Spleen (tissue), 11 donors: ENCODE data around the gene LCLAT1. TPM values are rescaled to one million over a fixed set of nuclear protein-coding genes. Genes with fewer than 3 reads are reported as not detected.

Experiments
- DNase-seq: peaks from one replicate; pipeline ENCODE4 v3.0.0-alpha.2; 2020
- H3K27ac ChIP-seq, 8 donors: fragments of 200-600 bp; sonication (generic) in 7 of 8; 1 replicate in 4 of 8; 2 replicates in 4 of 8; pipeline versions ENCODE4 v1.5.0 to v1.8.0; 2016 to 2021; ENCODE audit warnings: inconsistent platforms in 4 of 8, mild to moderate bottlenecking in 4 of 8, moderate library complexity in 1 of 8
- H3K27me3 ChIP-seq, 7 donors: fragments of 200-600 bp; sonication (generic) in 6 of 7; replicated peaks in 1 of 7; 1 replicate in 4 of 7; 2 replicates in 3 of 7; pipeline versions ENCODE4 v1.5.0 to v1.8.0; 2016 to 2021; ENCODE audit warnings: inconsistent platforms in 3 of 7, mild to moderate bottlenecking in 1 of 7
- H3K36me3 ChIP-seq, 6 donors: fragments of 200-600 bp; sonication (generic) in 5 of 6; 1 replicate in 4 of 6; 2 replicates in 2 of 6; pipeline versions ENCODE4 v1.5.0 to v1.8.0; 2016 to 2021; ENCODE audit warnings: inconsistent platforms in 2 of 6
- H3K4me1 ChIP-seq, 6 donors: fragments of 200-600 bp; sonication (generic) in 5 of 6; 1 replicate in 3 of 6; 2 replicates in 3 of 6; pipeline versions ENCODE4 v1.5.0 to v1.8.0; 2016 to 2021; ENCODE audit warnings: inconsistent platforms in 3 of 6
- H3K4me3 ChIP-seq, 8 donors: fragments of 200-600 bp; sonication (generic) in 7 of 8; 1 replicate in 4 of 8; 2 replicates in 4 of 8; pipeline versions ENCODE4 v1.5.0 to v1.8.0; 2016 to 2021; ENCODE audit warnings: inconsistent platforms in 4 of 8, mild to moderate bottlenecking in 4 of 8, moderate library complexity in 2 of 8
- H3K9me3 ChIP-seq, 8 donors: fragments of 200-600 bp; sonication (generic) in 7 of 8; 1 replicate in 4 of 8; 2 replicates in 4 of 8; pipeline versions ENCODE4 v1.5.0 to v1.8.0; 2016 to 2021; ENCODE audit warnings: inconsistent platforms in 4 of 8
- CTCF ChIP-seq, 11 experiments: fragments of 200-600 bp in 7 of 11; fragments of 450-650 bp in 4 of 11; sonication (generic) in 4 of 11; IDR thresholded peaks in 8 of 11; conservative IDR thresholded peaks in 3 of 11; 1 replicate in 7 of 11; 2 replicates in 4 of 11; pipeline versions ENCODE4 v1.4.0 to v1.8.0; 2016 to 2021; ENCODE audit warnings: antibody characterized with exemption in 11 of 11, inconsistent platforms in 4 of 11, mild to moderate bottlenecking in 1 of 11
- POLR2A ChIP-seq, 3 donors: fragments of 450-650 bp; IDR thresholded peaks; one replicate each; pipeline ENCODE4 v1.5.1; 2017; ENCODE audit warnings: antibody characterized with exemption in 3 of 3, mild to moderate bottlenecking in 1 of 3
- POLR2AphosphoS5 ChIP-seq, 3 donors: sonication (generic); formaldehyde crosslinking; IDR thresholded peaks; one replicate each; pipeline ENCODE4 v1.5.1; 2017; ENCODE audit warnings: antibody characterized with exemption in 3 of 3
- WGBS, 5 donors: extraction: QIAGEN DNeasy Blood & Tissue Kit in 3 of 5; methylation state at CpG; one replicate each; pipeline versions ENCODE4 v1.1.5 to v1.1.7; 2013 to 2018; 5-methylcytosine and 5-hydroxymethylcytosine counted together
- intact Hi-C: fragments of 100-400 bp; cut with DNase I; formaldehyde crosslinking; loops from one replicate; pipeline ENCODE4 v1.15.0; 2023; ENCODE audit warnings: low total_unique reads
- polyA plus RNA-seq, 3 donors: library from polyadenylated mRNA; stranded (reverse); fragments of 200-250 nt; gene quantifications; one replicate each; pipeline ENCODE4 v1.2.1, GENCODE V29; 2013
- total RNA-seq, 7 donors: library from RNA; depleted of rRNA in 3 of 7; stranded (reverse); fragments of >200 nt in 3 of 7; fragmentation: NEBNext Ultra II Directional in 4 of 7; extraction: Animal tissue kit (Norgen Biotek cat#: 25700) in 4 of 7; gene quantifications; one replicate each; pipeline versions ENCODE4 v1.1.0 to v1.2.1, GENCODE V29; 2016 to 2021
- donor health status: healthy with polysubstance abuse.
- donor health status: DM: no; HTN: no; CAD: no; lungs with moderate emphysema.
- donor health status: DM: no; HTN: no; CAD: no.
- donor health status: Bipolar disorder and iron deficiency.
- donor health status: healthy.
- donor health status: DM: no; HTN: no; CAD: no.
- donor health status: DM: yes; HTN: yes; CAD: no.

Gene LCLAT1
- total and polyA plus RNA-seq, 10 donors = 1.9 to 23.3 (median 13.8) TPM

- intact Hi-C loops = no loop called here
- Histone ChIP-seq H3K4me3 (no peak overlapping the region), H3K9me3 (no peaks in the 10 kb centered on the region), H3K4me1 (peaks cover 8 to 48% (median 27%) of the 10 kb centered on the region in 6 donors), H3K27me3 (no peaks in the 10 kb centered on the region), H3K27ac (peak overlapping the region in 7 of 8 donors; percentile 5 to 79 (median 62)), H3K36me3 (no peaks in the 10 kb centered on the region)
- 68 to 83% (median 74%) methylated on average over 8 of the region's 8 CpGs for WGBS, 5 donors
- peak in 1 of 11 experiments; percentile 8 for TF ChIP-seq CTCF (IDR thresholded peaks at IDR 0.05 in 8 of 11, conservative IDR thresholded peaks at IDR 0.05 in 3 of 11)
- no peak for TF ChIP-seq POLR2A (IDR thresholded peaks at IDR 0.05)
- TF ChIP-seq POLR2AphosphoS5 (IDR thresholded peaks at IDR 0.05) = peak in 1 of 3 donors; percentile 62
- DNase-seq = no peak
These were observed 34.9 kb upstream of the LCLAT1 start for GRCh38 chr2:30412047-30412683.

- Histone ChIP-seq H3K27me3 (no peaks in the 10 kb centered on the region), H3K4me3 (no peak overlapping the region), H3K9me3 (no peaks in the 10 kb centered on the region), H3K36me3 (no peaks in the 10 kb centered on the region), H3K27ac (peak overlapping the region in 6 of 8 donors; percentile 14 to 66 (median 57)), H3K4me1 (peaks cover 8 to 41% (median 24%) of the 10 kb centered on the region in 6 donors)
- no peak for DNase-seq
- 63 to 80% (median 66%) methylated on average over 7 of the region's 7 CpGs for WGBS, 5 donors
- intact Hi-C loops = no loop called here
- TF ChIP-seq CTCF (IDR thresholded peaks at IDR 0.05 in 8 of 11, conservative IDR thresholded peaks at IDR 0.05 in 3 of 11) (no peak), POLR2AphosphoS5 (IDR thresholded peaks at IDR 0.05) (no peak), POLR2A (IDR thresholded peaks at IDR 0.05) (no peak)
These were observed 34.1 kb upstream of the LCLAT1 start for GRCh38 chr2:30412684-30413570.

GRCh38 chr2:30414961-30415360 lies 32.1 kb upstream of the LCLAT1 start:
- Histone ChIP-seq H3K36me3 (no peaks in the 10 kb centered on the region), H3K9me3 (no peaks in the 10 kb centered on the region), H3K27ac (peak overlapping the region in 1 of 8 donors; percentile 66), H3K27me3 (no peaks in the 10 kb centered on the region), H3K4me1 (peaks cover 0 to 23% (median 11%) of the 10 kb centered on the region in 6 donors), H3K4me3 (no peak overlapping the region)
- intact Hi-C loops = no loop called here
- TF ChIP-seq POLR2A (IDR thresholded peaks at IDR 0.05) (no peak), POLR2AphosphoS5 (IDR thresholded peaks at IDR 0.05) (no peak), CTCF (IDR thresholded peaks at IDR 0.05 in 8 of 11, conservative IDR thresholded peaks at IDR 0.05 in 3 of 11) (no peak)
- DNase-seq = no peak
- WGBS, 5 donors = 73 to 93% (median 87%) methylated on average over 2 of the region's 2 CpGs

- DNase-seq = no peak
- Histone ChIP-seq H3K4me3 (no peak overlapping the region), H3K9me3 (no peaks in the 10 kb centered on the region), H3K4me1 (peaks cover 0 to 35% (median 15%) of the 10 kb centered on the region in 6 donors), H3K36me3 (no peaks in the 10 kb centered on the region), H3K27ac (peak overlapping the region in 5 of 8 donors; percentile 3 to 62 (median 44)), H3K27me3 (no peaks in the 10 kb centered on the region)
- TF ChIP-seq POLR2AphosphoS5 (IDR thresholded peaks at IDR 0.05) (no peak), POLR2A (IDR thresholded peaks at IDR 0.05) (no peak), CTCF (IDR thresholded peaks at IDR 0.05 in 8 of 11, conservative IDR thresholded peaks at IDR 0.05 in 3 of 11) (no peak)
- intact Hi-C loops = no loop called here
- WGBS, 5 donors = 37 to 66% (median 58%) methylated on average over 3 of the region's 3 CpGs
These were observed 29.8 kb upstream of the LCLAT1 start for GRCh38 chr2:30417253-30417652.
